Fibroblast of villous mesenchyme (primary cell): ENCODE data around the gene LZTS3. TPM values are rescaled to one million over a fixed set of nuclear protein-coding genes. Genes with fewer than 3 reads are reported as not detected.

Experiments used
- DNase-seq: peaks from one replicate; pipeline ENCODE4 v3.0.0-alpha.2; 2010; ENCODE audit warnings: low read depth
- H3K4me3 ChIP-seq: 2 replicates; pipeline ENCODE4 v1.5.1; 2011; ENCODE audit warnings: low read depth, mild to moderate bottlenecking, low read length
- total RNA-seq: library from RNA; depleted of rRNA; stranded (reverse); fragments of >200 nt; gene quantifications from 2 replicates; pipeline ENCODE4 v1.2.3, GENCODE V29; 2012
- TF ChIP-seq, protein P1 (sequence below): IDR thresholded peaks from 2 replicates; pipeline ENCODE4 v1.5.1; 2012; ENCODE audit warnings: low read depth, mild to moderate bottlenecking, low read length; ENCODE audit not compliant: insufficient read depth

The LZTS3 gene
- total RNA-seq, 1 donor, result 13.8 TPM

DNA sequence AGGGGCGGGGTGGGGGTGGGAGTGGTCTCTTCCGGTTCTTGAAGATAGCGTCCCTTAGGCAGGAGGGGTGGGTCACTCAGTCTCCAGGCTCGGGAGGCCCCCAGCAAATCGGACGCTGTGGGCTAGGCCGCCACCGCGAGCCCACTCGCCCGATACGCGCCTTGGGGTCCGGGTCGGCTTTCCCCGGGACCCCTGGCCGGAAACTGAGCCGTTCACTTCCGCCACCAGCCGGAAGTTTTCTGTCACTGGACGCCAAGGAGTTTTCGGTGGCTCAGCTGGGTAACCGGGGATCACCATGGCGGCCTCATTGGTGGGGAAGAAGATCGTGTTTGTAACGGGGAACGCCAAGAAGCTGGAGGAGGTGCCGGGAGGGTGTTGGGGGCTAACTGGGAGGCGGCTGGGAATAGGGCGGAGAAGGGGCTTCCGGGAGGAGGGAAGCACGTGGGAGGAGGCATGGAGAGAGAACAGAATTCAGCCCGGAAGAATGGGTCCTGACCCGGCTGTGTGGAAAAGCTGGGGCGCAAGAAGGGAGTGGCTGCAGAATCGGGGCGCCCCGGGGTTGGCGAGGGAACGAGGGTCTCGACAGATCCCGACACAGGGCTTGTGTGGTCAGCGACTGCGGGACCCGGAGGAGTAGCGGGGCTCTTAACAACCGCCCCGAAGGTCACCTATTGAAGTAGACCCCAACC lies 36.1 kb upstream of the LZTS3 start, which contains the start of gene ITPA:
Gene ITPA (plus strand): TSS at position 242 of the 689 bp plus-strand sequence. CDS start 54 bp downstream, at position 296.
- TF ChIP-seq, protein P1, sequence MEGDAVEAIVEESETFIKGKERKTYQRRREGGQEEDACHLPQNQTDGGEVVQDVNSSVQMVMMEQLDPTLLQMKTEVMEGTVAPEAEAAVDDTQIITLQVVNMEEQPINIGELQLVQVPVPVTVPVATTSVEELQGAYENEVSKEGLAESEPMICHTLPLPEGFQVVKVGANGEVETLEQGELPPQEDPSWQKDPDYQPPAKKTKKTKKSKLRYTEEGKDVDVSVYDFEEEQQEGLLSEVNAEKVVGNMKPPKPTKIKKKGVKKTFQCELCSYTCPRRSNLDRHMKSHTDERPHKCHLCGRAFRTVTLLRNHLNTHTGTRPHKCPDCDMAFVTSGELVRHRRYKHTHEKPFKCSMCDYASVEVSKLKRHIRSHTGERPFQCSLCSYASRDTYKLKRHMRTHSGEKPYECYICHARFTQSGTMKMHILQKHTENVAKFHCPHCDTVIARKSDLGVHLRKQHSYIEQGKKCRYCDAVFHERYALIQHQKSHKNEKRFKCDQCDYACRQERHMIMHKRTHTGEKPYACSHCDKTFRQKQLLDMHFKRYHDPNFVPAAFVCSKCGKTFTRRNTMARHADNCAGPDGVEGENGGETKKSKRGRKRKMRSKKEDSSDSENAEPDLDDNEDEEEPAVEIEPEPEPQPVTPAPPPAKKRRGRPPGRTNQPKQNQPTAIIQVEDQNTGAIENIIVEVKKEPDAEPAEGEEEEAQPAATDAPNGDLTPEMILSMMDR, result no peak
- H3K4me3 ChIP-seq, result peak within 1 kb of the TSS; percentile 98
- peak; percentile 34 for DNase-seq

GRCh38 chr20:3208786-3209256 lies 35.5 kb upstream of the LZTS3 start:
- DNase-seq, result peak; percentile 3
- H3K4me3 ChIP-seq, result peak overlapping the region; percentile 98
- TF ChIP-seq, protein P1, result no peak

- TF ChIP-seq, protein P1, result no peak
- peak; percentile 83 for DNase-seq
- H3K4me3 ChIP-seq, result peak within 1 kb of the TSS; percentile 98
Observed at GRCh38 chr20:3204124-3204794, 30.9 kb upstream of the LZTS3 start, which contains the start of gene DDRGK1. DDRGK1 (minus strand) TSS chr20:3204682; CDS start chr20:3204627, 55 bp downstream.

DNA sequence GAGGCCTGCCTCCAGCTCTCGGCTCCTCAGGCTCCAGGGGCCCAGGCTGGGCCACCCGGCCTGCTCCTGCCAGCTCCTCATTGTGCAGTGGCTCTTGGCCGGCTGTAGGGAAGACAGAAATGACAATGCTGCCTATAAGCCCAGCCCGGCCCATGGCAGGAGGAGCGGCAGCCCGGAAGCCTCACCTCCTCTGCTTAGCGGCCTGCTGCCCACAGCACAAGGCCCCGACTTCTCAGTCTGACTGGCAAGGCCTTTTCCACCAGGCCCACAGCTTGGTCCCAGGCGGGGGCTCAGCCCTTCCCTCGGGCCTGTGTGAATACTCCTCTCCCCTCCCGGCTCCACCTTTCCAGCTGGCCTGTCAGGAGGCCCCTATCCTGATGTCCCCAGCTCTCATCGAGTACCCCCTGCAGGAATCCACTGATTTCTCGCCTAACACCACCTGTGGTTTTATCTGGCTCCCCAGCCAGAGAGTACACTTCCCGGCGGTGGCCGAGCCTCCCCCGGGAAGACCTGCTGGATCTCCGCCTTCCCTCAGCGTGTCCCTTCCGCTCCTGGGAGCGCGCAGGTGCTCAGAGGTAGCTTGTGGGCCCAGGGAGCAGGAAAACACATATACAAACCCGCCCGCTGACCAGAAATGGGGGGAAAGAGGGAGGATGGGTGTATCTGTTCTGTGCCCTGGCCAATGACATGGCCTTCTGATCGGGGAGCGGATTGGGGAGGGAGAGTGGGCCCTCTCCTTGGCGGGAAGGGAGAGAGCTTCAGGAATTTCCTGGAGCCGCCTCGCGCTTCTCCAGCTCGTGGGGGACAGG lies 30.2 kb upstream of the LZTS3 start:
- peak overlapping the region; percentile 98 for H3K4me3 ChIP-seq
- TF ChIP-seq, protein P1, result no peak
- DNase-seq, result peak; percentile 6

GRCh38 chr20:3202965-3203314 lies 29.6 kb upstream of the LZTS3 start:
- DNase-seq, result no peak
- H3K4me3 ChIP-seq, result peak overlapping the region; percentile 98
- TF ChIP-seq, protein P1, result no peak

- no peak overlapping the region for H3K4me3 ChIP-seq
- TF ChIP-seq, protein P1, result no peak
- DNase-seq, result no peak
Observed at GRCh38 chr20:3199976-3200755, 26.8 kb upstream of the LZTS3 start.
